Sigmoid colon (tissue), 7 donors: ENCODE data around the gene DIP2C. TPM values are rescaled to one million over a fixed set of nuclear protein-coding genes. Genes with fewer than 3 reads are reported as not detected.
"Not testable (repeated sequence)": the region's sequence is repeated elsewhere in the genome, so short reads cannot be mapped to it uniquely, and the experiment has no call there.

Source experiments
- DNase-seq: peaks from one replicate; pipeline ENCODE4 v3.0.0-alpha.2; 2019
- H3K27ac ChIP-seq, 4 donors: fragments of 200-600 bp; sonication (generic); one replicate each; pipeline ENCODE4 v1.5.1; 2016 to 2019; ENCODE audit warnings: mild to moderate bottlenecking in 1 of 4
- H3K27me3 ChIP-seq, 3 donors: fragments of 200-600 bp; sonication (generic); one replicate each; pipeline ENCODE4 v1.5.1; 2019; ENCODE audit warnings: mild to moderate bottlenecking in 1 of 3
- H3K36me3 ChIP-seq, 4 donors: fragments of 200-600 bp; sonication (generic); one replicate each; pipeline ENCODE4 v1.5.1; 2016 to 2019
- H3K4me1 ChIP-seq, 4 donors: fragments of 200-600 bp; sonication (generic); one replicate each; pipeline ENCODE4 v1.5.1; 2017 to 2019
- H3K4me3 ChIP-seq, 4 donors: fragments of 200-600 bp; sonication (generic); one replicate each; pipeline ENCODE4 v1.5.1; 2017 to 2019; ENCODE audit warnings: mild to moderate bottlenecking in 2 of 4, moderate library complexity in 1 of 4
- H3K9me3 ChIP-seq, 4 donors: fragments of 200-600 bp in 3 of 4; sonication (generic) in 3 of 4; one replicate each; pipeline versions ENCODE4 v1.5.1 to v1.6.1; 2013 to 2019
- EP300 ChIP-seq, 4 donors: sonication (generic); formaldehyde crosslinking; IDR thresholded peaks; one replicate each; pipeline ENCODE4 v1.6.1; 2017; ENCODE audit warnings: antibody characterized with exemption in 4 of 4
- POLR2A ChIP-seq, 2 donors: fragments of 450-650 bp; IDR thresholded peaks; one replicate each; pipeline ENCODE4 v1.6.1; 2016; ENCODE audit warnings: antibody characterized with exemption in 2 of 2, mild to moderate bottlenecking in 2 of 2, moderate library complexity in 2 of 2
- POLR2AphosphoS5 ChIP-seq, 4 donors: sonication (generic); formaldehyde crosslinking; IDR thresholded peaks; one replicate each; pipeline ENCODE4 v1.6.1; 2017; ENCODE audit warnings: antibody characterized with exemption in 4 of 4
- WGBS, 2 donors: extraction: QIAGEN DNeasy Blood & Tissue Kit; methylation state at CpG; one replicate each; pipeline ENCODE4 v1.1.7; 2013; 5-methylcytosine and 5-hydroxymethylcytosine counted together
- intact Hi-C: fragments of 100-400 bp; cut with DNase I; formaldehyde crosslinking; loops from one replicate; pipeline ENCODE4 v1.15.1; 2023
- polyA plus RNA-seq, 3 donors: library from polyadenylated mRNA; stranded (reverse); fragments of 200-250 nt; gene quantifications; one replicate each; pipeline ENCODE4 v1.2.3, GENCODE V29; 2013
- total RNA-seq, 4 donors: library from RNA; depleted of rRNA; stranded (reverse); fragments of >200 nt; gene quantifications; one replicate each; pipeline ENCODE4 v1.1.0, GENCODE V29; 2016
- TF ChIP-seq, protein P1 (sequence below), 4 experiments: fragments of 450-650 bp in 3 of 4; fragments of 200-600 bp in 1 of 4; IDR thresholded peaks; one replicate each; pipeline ENCODE4 v1.5.1; 2016 to 2019; ENCODE audit warnings: antibody characterized with exemption in 4 of 4, mild to moderate bottlenecking in 3 of 4, moderate library complexity in 2 of 4
- donor health status: healthy with polysubstance abuse.
- donor health status: Bipolar disorder and iron deficiency.
- donor health status: healthy.

DIP2C gene
- total and polyA plus RNA-seq, 7 donors: 1.8 to 67.9 (median 42.1) TPM

DNA sequence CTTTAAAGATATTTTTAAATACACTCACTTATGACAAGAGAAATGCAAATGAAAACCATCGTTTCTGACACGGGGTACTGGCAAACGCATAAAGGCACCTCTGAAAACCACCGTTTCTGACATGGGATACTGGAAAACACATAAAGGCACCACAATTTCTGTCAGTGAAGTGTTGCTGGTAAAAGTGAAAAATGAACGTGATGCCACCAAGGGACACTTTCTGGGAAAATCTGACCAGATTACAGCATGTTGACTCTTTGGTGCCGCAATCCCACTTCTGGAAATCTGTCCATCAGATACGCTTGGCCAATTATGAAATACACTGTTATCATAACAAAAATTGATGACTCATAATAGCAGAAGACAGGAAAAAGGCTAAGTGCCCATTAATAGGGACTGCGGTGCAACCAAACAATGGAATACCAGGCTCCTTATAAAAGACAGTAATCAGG is 422.5 kb downstream of the DIP2C start:
- 74 to 82% methylated on average over 8 of the region's 8 CpGs for whole genome bisulfite sequencing, 2 donors
- intact Hi-C loops: no loop called here

DNA sequence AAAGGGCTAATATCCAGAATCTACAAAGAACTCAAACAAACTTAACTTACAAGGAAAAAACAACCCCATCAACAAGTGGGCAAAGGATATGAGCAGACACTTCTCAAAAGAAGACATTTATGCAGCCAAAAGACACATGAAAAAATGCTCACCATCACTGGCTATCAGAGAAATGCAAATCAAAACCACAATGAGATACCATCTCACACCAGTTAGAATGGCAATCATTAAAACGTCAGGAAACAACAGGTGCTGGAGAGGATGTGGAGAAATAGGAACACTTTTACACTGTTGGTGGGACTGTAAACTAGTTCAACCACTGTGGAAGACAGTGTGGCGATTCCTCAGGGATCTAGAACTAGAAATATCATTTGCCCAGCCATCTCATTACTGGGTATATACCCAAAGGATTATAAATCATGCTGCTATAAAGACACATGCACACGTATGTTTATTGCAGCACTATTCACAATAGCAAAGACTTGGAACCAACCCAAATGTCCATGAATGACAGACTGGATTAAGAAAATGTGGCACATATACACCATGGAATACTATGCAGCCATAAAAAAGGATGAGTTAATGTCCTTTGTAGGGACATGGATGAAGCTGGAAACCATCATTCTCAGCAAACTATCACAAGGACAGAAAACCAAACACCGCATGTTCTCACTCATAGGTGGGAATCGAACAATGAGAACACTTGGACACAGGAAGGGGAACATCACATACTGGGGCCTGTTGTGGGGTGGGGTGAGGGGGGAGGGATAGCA is 423.5 kb downstream of the DIP2C start:
- H3K36me3 ChIP-seq, H3K27me3 ChIP-seq, H3K4me1 ChIP-seq, intact Hi-C loops, H3K27ac ChIP-seq, H3K4me3 ChIP-seq, H3K9me3 ChIP-seq, DNase-seq: not testable (repeated sequence)
- WGBS, 2 donors: 66 to 78% methylated on average over 5 of the region's 5 CpGs

More for the DNA sequence above, 422.5 kb downstream of the DIP2C start:
- Histone ChIP-seq H3K9me3 (no peaks in the 10 kb centered on the region), H3K4me3 (no peak overlapping the region), H3K4me1 (no peaks in the 10 kb centered on the region), H3K27me3 (no peaks in the 10 kb centered on the region), H3K27ac (no peak overlapping the region), H3K36me3 (no peaks in the 10 kb centered on the region)
- TF ChIP-seq POLR2AphosphoS5 (IDR thresholded peaks at IDR 0.05) (no peak), EP300 (IDR thresholded peaks at IDR 0.05) (no peak), POLR2A (IDR thresholded peaks at IDR 0.05) (no peak)
- TF ChIP-seq, protein P1, sequence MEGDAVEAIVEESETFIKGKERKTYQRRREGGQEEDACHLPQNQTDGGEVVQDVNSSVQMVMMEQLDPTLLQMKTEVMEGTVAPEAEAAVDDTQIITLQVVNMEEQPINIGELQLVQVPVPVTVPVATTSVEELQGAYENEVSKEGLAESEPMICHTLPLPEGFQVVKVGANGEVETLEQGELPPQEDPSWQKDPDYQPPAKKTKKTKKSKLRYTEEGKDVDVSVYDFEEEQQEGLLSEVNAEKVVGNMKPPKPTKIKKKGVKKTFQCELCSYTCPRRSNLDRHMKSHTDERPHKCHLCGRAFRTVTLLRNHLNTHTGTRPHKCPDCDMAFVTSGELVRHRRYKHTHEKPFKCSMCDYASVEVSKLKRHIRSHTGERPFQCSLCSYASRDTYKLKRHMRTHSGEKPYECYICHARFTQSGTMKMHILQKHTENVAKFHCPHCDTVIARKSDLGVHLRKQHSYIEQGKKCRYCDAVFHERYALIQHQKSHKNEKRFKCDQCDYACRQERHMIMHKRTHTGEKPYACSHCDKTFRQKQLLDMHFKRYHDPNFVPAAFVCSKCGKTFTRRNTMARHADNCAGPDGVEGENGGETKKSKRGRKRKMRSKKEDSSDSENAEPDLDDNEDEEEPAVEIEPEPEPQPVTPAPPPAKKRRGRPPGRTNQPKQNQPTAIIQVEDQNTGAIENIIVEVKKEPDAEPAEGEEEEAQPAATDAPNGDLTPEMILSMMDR (IDR thresholded peaks at IDR 0.05): no peak
- DNase-seq: no peak

DNA sequence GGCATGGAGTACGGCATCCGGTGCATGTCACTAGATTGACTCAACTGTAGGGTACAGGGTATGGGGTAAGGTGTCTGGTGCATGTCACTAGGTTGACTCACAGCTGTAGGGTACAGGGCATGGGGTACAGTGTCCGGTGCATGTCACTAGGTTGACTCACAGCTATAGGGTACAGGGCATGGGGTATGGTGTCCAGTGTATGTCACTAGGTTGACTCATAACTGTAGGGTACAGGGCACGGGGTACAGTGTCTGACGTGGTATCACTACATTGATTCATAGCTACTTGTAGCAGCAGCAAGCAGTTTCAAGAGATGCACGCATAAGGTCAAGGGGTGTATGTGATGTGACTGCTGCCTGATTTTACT is 424.4 kb downstream of the DIP2C start:
- WGBS, 2 donors: 93% methylated on average over 6 of the region's 6 CpGs
- DNase-seq, H3K4me3 ChIP-seq, H3K27me3 ChIP-seq, intact Hi-C loops, H3K27ac ChIP-seq, H3K4me1 ChIP-seq, H3K9me3 ChIP-seq, H3K36me3 ChIP-seq: not testable (repeated sequence)

DNA sequence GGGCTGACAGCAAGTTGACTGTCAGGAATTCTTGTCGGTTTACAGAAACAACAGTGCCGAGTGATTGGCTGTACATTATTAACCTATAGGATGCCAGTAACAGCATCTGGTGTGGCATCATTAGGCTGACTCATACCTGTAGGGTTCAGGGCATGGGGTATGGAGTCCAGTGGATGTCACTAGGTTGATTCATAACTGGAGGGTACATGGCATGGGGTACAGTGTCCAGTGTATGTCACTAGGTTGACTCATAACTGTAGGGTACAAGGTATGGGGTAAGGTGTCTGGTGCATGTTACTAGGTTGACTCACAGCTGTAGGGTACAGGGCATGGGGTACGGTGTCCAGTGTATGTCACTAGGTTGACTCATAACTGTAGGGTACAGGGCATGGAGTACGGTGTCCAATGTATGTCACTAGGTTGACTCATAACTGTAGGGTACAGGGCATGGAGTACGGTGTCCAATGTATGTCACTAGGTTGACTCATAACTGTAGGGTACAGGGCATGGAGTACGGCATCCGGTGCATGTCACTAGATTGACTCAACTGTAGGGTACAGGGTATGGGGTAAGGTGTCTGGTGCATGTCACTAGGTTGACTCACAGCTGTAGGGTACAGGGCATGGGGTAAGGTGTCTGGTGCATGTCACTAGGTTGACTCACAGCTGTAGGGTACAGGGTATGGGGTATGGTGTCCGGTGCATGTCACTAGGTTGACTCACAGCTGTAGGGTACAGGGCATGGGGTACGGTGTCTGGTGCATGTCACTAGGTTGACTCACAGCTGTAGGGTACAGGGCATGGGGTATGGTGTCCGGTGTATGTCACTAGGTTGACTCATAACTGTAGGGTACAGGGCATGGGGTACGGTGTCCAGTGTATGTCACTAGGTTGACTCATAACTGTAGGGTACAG is 425.1 kb downstream of the DIP2C start:
- H3K4me3 ChIP-seq, H3K27ac ChIP-seq, H3K36me3 ChIP-seq, intact Hi-C loops, H3K9me3 ChIP-seq, H3K27me3 ChIP-seq, H3K4me1 ChIP-seq, DNase-seq: not testable (repeated sequence)
- 79 to 83% methylated on average over 11 of the region's 11 CpGs for WGBS, 2 donors

DNA sequence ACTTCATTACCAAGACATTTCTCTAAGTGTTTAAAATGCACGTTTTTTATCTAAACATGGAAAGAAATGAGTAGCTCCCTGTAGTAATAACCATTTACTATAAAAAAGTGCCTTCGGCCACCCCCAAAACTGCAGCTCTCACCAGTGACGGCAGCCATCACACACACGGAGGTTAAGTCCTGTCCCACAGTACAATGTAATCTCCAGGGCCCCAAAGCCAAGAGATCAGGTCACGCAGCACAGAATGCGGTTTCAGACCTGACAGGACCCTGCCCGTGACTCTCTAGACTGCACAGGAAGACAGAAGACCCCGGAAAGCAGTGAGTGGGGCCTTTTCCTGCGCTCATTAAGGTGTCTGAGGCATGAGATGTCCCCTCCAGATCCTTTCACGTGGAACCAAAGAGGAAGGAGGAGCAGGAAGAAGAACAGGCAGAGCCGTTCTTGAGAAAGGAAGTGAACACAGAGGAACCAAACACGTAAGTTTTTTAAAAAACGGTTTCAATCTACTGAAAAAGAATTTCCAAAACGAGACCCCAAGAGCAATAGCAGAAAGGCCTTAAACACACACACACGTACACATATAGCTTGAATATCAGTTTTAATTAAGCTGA is 428.5 kb downstream of the DIP2C start:
- H3K36me3 ChIP-seq: peaks cover 0 to 3% (median 0%) of the 10 kb centered on the region in 4 donors
- TF ChIP-seq POLR2A (IDR thresholded peaks at IDR 0.05): no peak
- H3K9me3 ChIP-seq: no peaks in the 10 kb centered on the region
- intact Hi-C loops: no loop called here
- no peaks in the 10 kb centered on the region for H3K27me3 ChIP-seq
- no peak overlapping the region for H3K27ac ChIP-seq
- WGBS, 2 donors: 70 to 88% methylated on average over 15 of the region's 15 CpGs
- no peak for DNase-seq
- H3K4me1 ChIP-seq: no peaks in the 10 kb centered on the region
- H3K4me3 ChIP-seq: no peak overlapping the region

DNA sequence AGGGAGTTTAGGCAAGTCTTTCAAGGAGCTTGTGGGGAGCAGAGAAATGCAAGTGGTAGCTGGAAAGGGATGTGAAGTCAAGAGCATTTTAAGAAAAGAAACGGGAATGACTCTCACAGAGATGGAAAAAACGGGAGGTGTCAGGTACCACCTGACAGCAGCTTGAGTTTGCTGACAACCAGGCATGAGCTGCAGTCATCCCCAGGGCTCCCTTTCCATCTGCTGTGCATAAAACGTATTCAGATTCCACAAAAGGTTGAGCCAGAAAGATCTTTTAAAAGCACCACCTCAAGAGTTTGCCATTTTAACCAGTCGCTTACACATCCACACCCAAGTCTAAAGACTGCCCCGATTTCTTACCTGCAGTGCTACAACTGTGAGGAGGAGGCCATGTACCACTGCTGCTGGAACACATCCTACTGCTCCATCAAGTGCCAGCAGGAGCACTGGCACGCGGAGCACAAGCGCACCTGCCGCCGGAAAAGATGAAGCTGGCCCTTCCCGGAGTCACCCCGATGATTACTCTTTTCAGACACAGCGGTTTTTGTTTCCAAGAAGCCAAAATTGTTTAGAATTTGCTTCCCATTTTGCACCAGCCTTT is 437.4 kb downstream of the DIP2C start:
- no peaks in the 10 kb centered on the region for H3K4me1 ChIP-seq
- no peaks in the 10 kb centered on the region for H3K27me3 ChIP-seq
- H3K4me3 ChIP-seq: no peak overlapping the region
- H3K36me3 ChIP-seq: peaks cover 15 to 87% (median 37%) of the 10 kb centered on the region in 4 donors
- no peaks in the 10 kb centered on the region for H3K9me3 ChIP-seq
- intact Hi-C loops: no loop called here
- DNase-seq: no peak
- TF ChIP-seq EP300 (IDR thresholded peaks at IDR 0.05): no peak
- no peak for TF ChIP-seq POLR2A (IDR thresholded peaks at IDR 0.05)
- no peak for TF ChIP-seq POLR2AphosphoS5 (IDR thresholded peaks at IDR 0.05)
- TF ChIP-seq, protein P1 (IDR thresholded peaks at IDR 0.05): no peak
- no peak overlapping the region for H3K27ac ChIP-seq
- 96 to 97% methylated on average over 13 of the region's 13 CpGs for WGBS, 2 donors
